ENCODE results near the gene SMYD3.
"Not testable (repeated sequence)": the region's sequence is repeated elsewhere in the genome, so short reads cannot be mapped to it uniquely, and the experiment has no call there.

Gene SMYD3

GRCh38 chr1:246343937-246344336 lies 163.1 kb downstream of the SMYD3 start:
- DNase-seq, result no peak

DNA sequence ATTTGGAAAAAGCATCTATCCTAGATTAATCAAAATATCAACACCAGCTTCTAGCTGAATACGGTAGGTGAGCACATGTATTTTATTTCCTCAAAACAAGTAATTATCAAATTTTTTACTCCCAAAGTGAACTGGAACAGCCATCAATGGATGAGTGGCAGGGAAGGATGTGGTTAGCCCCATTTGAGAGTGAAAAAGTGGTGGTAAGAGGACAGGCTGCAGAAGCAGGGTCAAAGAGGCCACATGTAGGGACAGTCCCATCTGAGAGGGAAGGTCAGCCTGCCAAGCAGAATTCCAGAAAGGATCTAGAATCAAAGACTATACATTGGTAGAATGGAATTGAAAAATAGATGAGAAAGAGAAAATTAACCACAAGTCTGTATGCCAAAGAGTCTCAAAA lies 163.8 kb downstream of the SMYD3 start:
- no peak for DNase-seq

DNA sequence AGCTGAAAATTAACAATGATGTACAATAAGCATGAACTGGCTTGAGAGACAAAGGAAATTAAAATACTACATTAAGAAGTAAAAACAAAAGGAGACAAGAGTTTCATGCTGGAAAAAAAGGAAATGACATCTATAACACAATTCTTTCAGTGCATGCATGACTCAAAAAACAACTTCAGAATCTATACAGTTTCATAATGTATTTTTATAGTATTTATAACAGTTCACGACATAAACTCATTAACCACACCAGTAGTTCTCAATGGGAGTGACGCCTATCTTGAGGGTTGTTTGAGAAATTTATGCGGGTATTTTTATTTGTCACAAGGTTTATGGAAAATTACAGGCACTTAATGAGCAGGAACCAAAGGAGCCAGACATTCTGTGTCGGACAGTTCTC lies 168.5 kb downstream of the SMYD3 start:
- DNase-seq, result no peak

GRCh38 chr1:246338098-246338497 lies 169.0 kb downstream of the SMYD3 start:
- no peak for DNase-seq

- no peak for DNase-seq
These were observed 171.9 kb downstream of the SMYD3 start for GRCh38 chr1:246335151-246335550.

GRCh38 chr1:246333855-246334254 lies 173.2 kb downstream of the SMYD3 start:
- no peak for DNase-seq

- no peak for DNase-seq
These were observed 175.0 kb downstream of the SMYD3 start for GRCh38 chr1:246332078-246332477.

DNA sequence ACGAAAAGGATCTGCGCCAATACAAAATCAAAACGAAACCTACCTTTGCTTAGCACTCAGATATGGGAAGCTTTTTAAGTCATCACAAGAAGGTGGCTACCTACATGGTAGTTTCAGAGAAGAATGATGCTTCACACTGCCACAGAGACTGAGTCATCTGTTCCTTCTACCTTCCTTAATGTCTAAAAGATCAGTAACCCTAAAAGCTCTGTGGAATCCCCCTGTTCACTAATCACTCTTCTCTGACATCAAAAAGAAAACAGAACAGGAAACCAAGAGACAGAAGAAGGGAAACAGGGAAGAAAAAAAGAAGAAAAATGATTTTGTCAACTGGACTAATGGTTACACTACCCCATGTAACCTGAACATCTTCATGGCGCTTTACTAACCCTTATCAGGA lies 177.2 kb downstream of the SMYD3 start:
- no peak for DNase-seq

GRCh38 chr1:246329292-246329691 lies 177.8 kb downstream of the SMYD3 start:
- not testable (repeated sequence) for DNase-seq

DNA sequence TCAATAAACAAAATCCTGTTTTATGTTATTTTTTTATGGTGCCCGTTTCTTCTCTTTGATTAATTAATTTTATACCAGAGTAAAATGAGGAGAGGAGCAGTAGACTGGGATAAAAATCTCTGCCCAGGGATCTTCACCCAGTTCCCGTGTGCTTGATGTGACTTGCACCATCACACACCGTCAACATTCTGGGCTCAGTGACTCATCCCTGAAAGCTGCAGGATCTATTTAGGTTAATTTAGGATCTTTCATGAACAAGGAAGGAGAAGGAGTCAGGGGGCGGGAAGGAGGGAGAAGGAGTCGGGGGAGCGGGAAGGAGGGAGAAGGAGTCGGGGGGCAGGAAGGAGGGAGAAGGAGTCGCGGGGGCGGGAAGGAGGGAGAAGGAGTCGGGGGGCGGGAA lies 182.4 kb downstream of the SMYD3 start:
- no peak for DNase-seq

DNA sequence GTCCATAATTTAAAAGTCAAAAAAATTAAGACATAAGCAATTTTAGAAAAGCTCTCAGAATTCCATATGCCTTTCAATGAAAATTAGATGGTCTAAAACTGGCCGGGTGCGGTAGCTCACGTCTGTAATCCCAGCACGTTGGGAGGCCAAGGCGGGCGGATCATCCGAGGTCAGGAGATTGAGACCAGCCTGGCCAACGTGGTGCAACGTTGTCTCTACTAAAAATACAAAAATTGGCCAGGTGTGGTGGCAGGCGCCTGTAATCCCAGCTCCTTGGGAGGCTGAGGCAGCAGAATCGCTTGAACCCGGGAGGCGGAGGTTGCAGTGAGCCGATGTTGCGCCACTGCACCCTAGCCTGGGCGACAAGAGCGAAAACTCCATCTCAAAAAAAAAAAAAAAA lies 183.0 kb downstream of the SMYD3 start:
- DNase-seq, result not testable (repeated sequence)

DNA sequence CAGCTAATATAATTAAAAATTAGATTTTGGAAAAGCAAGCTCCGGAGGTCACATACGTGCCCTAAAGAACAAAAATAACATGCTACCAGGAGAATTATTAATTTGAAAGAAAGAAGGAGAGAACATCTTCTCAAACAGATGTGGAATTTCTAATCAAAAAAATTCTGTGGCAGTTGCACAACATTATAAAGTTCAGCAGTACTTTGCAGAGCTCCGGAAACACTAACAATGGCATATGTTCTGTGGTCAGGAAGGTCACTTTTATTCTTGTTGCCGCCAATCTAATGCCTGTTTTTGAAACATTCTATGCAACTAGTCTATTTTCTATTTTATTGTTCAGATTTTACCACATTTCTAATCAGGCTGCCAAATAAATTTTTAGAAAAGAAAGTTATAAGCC lies 186.8 kb downstream of the SMYD3 start:
- peak; percentile 80 to 85 for DNase-seq

DNA sequence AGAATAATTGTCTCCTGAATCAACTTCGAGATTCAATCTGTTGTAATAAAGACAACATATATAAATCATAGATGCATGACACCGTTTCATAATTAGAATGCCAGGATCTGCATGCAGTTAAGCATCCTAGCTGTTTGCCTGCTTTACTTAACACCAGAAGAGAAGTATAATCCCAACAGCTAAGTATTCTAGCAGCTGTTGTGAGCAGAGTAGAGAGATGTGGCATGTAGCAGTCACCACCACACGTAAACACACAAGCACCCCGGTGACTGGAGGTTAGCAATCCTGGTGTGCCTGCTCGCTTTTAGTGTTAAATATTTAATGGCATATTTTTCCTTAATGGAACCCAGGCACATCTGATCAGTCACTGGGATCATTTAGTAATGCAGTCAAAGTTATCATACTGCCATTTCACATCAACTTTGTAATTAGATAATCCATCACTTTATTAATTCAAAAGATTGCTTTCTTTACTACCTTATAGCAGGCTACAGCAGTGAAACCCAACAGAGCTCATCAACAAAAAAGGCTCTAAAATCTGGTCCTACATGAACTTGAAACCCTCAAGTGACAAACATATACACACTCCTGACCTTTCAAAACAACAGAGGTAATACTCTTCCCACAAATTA lies 187.9 kb downstream of the SMYD3 start:
- DNase-seq, result no peak

DNA sequence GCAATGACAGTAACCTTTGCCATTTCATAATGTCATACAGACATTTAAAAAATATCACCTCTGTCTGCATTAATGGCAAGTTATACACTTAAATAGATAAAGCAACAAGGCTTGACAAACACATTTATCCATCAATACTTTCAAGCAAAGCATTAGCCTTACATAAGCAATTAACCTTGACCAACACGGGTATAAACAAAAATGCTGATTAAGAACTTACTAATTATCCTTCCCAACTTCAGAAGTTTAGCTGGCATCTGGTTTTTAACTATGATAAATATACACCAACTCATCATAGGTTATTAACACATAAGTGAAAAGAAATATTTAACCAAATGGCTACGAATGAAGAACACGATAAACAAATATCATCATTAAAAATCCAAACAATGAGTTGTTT lies 188.5 kb downstream of the SMYD3 start:
- DNase-seq, result no peak

GRCh38 chr1:246318036-246318359 lies 189.1 kb downstream of the SMYD3 start:
- no peak for DNase-seq

GRCh38 chr1:246317332-246318035 lies 189.6 kb downstream of the SMYD3 start:
- no peak for DNase-seq

GRCh38 chr1:246311461-246311860 lies 195.6 kb downstream of the SMYD3 start:
- no peak for DNase-seq

- DNase-seq, result peak; percentile 46 to 67
These were observed 197.7 kb downstream of the SMYD3 start for GRCh38 chr1:246309247-246309884.

GRCh38 chr1:246308533-246309075 lies 198.5 kb downstream of the SMYD3 start:
- DNase-seq, result no peak

DNA sequence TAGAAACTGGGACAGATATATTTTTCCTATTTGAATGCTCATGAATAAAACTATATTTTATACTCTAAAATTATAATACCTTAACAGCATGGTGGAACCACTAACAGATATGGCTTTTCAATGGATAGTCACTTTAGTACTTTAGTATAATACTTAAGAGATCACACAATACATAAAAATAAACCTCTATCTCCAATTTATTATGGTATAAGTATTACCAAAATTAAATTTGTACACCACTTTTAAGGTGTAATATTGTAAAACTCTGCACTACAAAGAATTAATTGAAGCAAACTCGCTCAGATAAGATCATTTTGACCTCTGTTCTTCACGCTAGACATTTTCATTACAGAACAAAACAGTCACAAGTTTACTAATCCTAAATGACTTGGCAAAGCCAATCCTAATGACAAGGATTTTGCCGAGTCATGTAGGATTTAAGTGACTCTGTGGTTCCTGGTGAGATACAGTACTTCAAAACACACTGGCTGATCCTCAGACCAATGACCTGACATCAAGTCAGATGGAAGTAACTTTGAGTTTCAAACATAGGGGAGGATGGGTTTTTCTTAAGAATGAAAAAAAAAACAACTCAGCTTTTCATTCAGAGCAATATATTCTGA lies 200.6 kb downstream of the SMYD3 start:
- no peak for DNase-seq

- DNase-seq, result no peak
These were observed 202.4 kb downstream of the SMYD3 start for GRCh38 chr1:246304484-246305259.

DNA sequence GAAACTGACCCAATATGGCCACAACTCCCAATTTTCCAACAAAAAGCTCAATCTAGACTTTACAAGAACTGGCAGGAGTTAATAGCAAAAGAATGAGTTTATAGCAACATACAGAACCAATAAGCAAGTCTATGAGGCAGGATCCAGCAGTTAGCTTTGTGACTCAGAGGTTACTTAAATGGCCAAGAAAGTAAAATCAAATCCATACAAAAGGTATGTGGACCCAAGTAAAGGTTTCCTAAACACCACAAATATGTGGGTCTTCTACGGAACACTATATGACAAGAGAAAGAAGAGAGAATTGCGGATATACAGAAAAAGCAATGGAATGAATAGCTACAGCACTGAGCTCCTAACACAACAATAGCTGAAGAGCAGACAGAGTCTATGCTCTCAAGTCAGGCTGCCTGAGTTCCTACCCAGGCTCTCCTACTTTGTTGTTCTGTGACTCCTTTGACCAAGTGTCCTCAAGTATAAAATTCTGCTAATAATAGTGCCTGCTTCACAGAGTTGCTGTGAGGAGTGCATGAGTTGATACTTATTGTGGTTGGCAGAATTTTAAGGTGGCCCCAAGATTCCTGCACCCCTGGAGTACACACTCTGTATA lies 204.3 kb downstream of the SMYD3 start:
- DNase-seq, result no peak

- DNase-seq, result no peak
These were observed 204.8 kb downstream of the SMYD3 start for GRCh38 chr1:246302251-246302625.

All from Kasumi-1 (cell line).